Keratinocyte (primary cell): Measurements from ENCODE around the gene FANCD2. TPM values are rescaled to one million over a fixed set of nuclear protein-coding genes. Genes with fewer than 3 reads are reported as not detected.
"Not testable (repeated sequence)": the region's sequence is repeated elsewhere in the genome, so short reads cannot be mapped to it uniquely, and the experiment has no call there.

Experiments used
- DNase-seq: peaks from one replicate; pipeline ENCODE4 v3.0.0-alpha.2; 2011; ENCODE audit warnings: low read depth, missing footprints, low spot score
- FAIRE-seq: peaks from 2 replicates; lab custom pipeline; 2011; peaks lifted over from hg19 to GRCh38; lab: Jason Lieb, UNC
- H2AFZ ChIP-seq: 2 replicates; pipeline ENCODE4 v1.6.0; 2012; ENCODE audit warnings: low read length, control low read depth, inconsistent platforms; ENCODE audit not compliant: control insufficient read depth
- H3K27ac ChIP-seq: 2 replicates; pipeline ENCODE4 v1.5.1; 2011; ENCODE audit warnings: low read length; ENCODE audit not compliant: control insufficient read depth, insufficient read depth
- H3K27me3 ChIP-seq: 3 replicates; pipeline ENCODE4 v1.6.0; 2011; ENCODE audit warnings: low read length; ENCODE audit not compliant: control insufficient read depth, insufficient read depth; ENCODE audit errors: extremely low read depth
- H3K36me3 ChIP-seq, 2 experiments: 2 replicates in 1 of 2; 3 replicates in 1 of 2; pipeline ENCODE4 v1.5.1; 2011; ENCODE audit warnings: low read length in 2 of 2, mild to moderate bottlenecking in 1 of 2; ENCODE audit not compliant: control insufficient read depth in 2 of 2, insufficient read depth in 2 of 2; ENCODE audit errors: extremely low read depth in 1 of 2
- H3K4me1 ChIP-seq: 3 replicates; pipeline ENCODE4 v1.5.1; 2011; ENCODE audit warnings: low read length; ENCODE audit not compliant: control insufficient read depth, insufficient read depth; ENCODE audit errors: extremely low read depth
- H3K4me2 ChIP-seq: 3 replicates; pipeline ENCODE4 v1.6.0; 2011; ENCODE audit warnings: low read depth, low read length; ENCODE audit not compliant: control insufficient read depth, insufficient read depth; ENCODE audit errors: extremely low read depth
- H3K4me3 ChIP-seq, 3 experiments: fragments of 200-600 bp in 1 of 3; sonication (generic) in 1 of 3; 2 replicates in 2 of 3; 3 replicates in 1 of 3; pipeline ENCODE4 v1.5.1; 2011 to 2016; ENCODE audit warnings: low read length in 3 of 3, mild to moderate bottlenecking in 3 of 3, control low read depth in 2 of 3, inconsistent platforms in 1 of 3, low read depth in 1 of 3, mixed read lengths in 1 of 3, mixed run types in 1 of 3, moderate library complexity in 1 of 3; ENCODE audit not compliant: control insufficient read depth in 2 of 3, insufficient read depth in 2 of 3; ENCODE audit errors: extremely low read depth in 1 of 3
- H3K79me2 ChIP-seq: 2 replicates; pipeline ENCODE4 v1.6.0; 2012; ENCODE audit warnings: low read length; ENCODE audit not compliant: control insufficient read depth, insufficient read depth
- H3K9ac ChIP-seq: 3 replicates; pipeline ENCODE4 v1.6.0; 2011; ENCODE audit warnings: low read length; ENCODE audit not compliant: control insufficient read depth, insufficient read depth; ENCODE audit errors: extremely low read depth
- H3K9me1 ChIP-seq: 3 replicates; pipeline ENCODE4 v1.6.0; 2011; ENCODE audit warnings: low read length; ENCODE audit not compliant: control insufficient read depth, insufficient read depth; ENCODE audit errors: extremely low read depth
- H3K9me3 ChIP-seq: 2 replicates; pipeline ENCODE4 v1.5.1; 2012; ENCODE audit warnings: low read depth, low read length; ENCODE audit not compliant: control insufficient read depth
- H4K20me1 ChIP-seq: 3 replicates; pipeline ENCODE4 v1.6.0; 2011; ENCODE audit warnings: low read length; ENCODE audit not compliant: control insufficient read depth, insufficient read depth; ENCODE audit errors: extremely low read depth
- EZH2 ChIP-seq: IDR thresholded peaks from one replicate; pipeline ENCODE4 v1.6.1; 2012; ENCODE audit warnings: inconsistent platforms, mild to moderate bottlenecking, low read length, moderate library complexity
- dilution Hi-C: fragments of 300-500 bp; cut with MboI; formaldehyde crosslinking; loops from one replicate; pipeline ENCODE4 v1.7.0; 2020; ENCODE audit warnings: low sequenced_read_pairs; ENCODE audit not compliant: extremely low pct_ligation_motif_present
- polyA plus RNA-seq, 5 experiments: library from polyadenylated mRNA; depleted of rRNA in 3 of 5; stranded (reverse) in 3 of 5; stranded (forward) in 1 of 5; unstranded in 1 of 5; fragments of >200 nt; gene quantifications; 1 replicate in 1 of 5; 2 replicates in 3 of 5; 3 replicates in 1 of 5; pipeline versions ENCODE4 v1.2.1 to v1.2.3, GENCODE V29; 2011 to 2012; ENCODE audit warnings: missing spikeins in 2 of 5, low read depth in 1 of 5, low replicate concordance in 1 of 5
- TF ChIP-seq, protein P1 (sequence below), 3 experiments: IDR thresholded peaks in 1 of 3; conservative IDR thresholded peaks in 1 of 3; optimal IDR thresholded peaks in 1 of 3; 2 replicates in 2 of 3; 3 replicates in 1 of 3; pipeline versions ENCODE3 to v1.5.1; 2011; ENCODE audit warnings: low read length in 3 of 3, mild to moderate bottlenecking in 3 of 3, moderate library complexity in 2 of 3, control low read depth in 1 of 3, inconsistent platforms in 1 of 3; ENCODE audit not compliant: insufficient read depth in 2 of 3; ENCODE audit errors: extremely low read depth in 1 of 3

The FANCD2 gene
- polyA plus RNA-seq, 1 donor (not counting 4 experiments of a cell fraction or from before 2014, with no cell fraction given), result 12.5 TPM

DNA sequence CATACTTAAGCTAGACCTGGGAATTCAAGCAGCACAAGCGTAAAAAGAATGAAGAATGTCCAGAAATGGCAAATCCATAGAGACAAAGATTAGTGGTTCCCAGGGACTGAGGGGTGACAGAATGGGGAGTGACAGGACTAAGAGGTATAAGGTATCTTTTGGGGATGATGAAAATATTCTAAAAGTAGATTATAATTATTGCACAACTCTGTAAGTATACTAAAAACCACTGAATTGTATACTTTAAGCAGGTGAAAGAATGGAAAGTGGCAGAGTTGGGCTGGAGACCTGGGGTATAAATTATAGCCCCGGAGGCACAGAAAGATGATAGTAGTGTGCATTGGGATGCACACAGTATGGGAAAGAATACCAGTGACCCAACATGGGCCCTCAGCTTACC lies 94.8 kb downstream of the FANCD2 start:
- Histone ChIP-seq H3K4me2 (no peak overlapping the region), H3K4me1 (peaks cover 9% of the 10 kb centered on the region), H3K4me3 (no peak overlapping the region), H3K9me3 (no peaks in the 10 kb centered on the region), H4K20me1 (no peaks in the 10 kb centered on the region), H3K79me2 (peaks cover 73% of the 10 kb centered on the region), H3K27me3 (no peaks in the 10 kb centered on the region), H3K9ac (no peak overlapping the region), H3K36me3 (peaks cover 7 to 12% of the 10 kb centered on the region in 2 experiments), H2AFZ (no peak overlapping the region), H3K9me1 (no peaks in the 10 kb centered on the region), H3K27ac (no peak overlapping the region)
- dilution Hi-C loops, result no loop called here
- DNase-seq, result no peak
- TF ChIP-seq, protein P1, sequence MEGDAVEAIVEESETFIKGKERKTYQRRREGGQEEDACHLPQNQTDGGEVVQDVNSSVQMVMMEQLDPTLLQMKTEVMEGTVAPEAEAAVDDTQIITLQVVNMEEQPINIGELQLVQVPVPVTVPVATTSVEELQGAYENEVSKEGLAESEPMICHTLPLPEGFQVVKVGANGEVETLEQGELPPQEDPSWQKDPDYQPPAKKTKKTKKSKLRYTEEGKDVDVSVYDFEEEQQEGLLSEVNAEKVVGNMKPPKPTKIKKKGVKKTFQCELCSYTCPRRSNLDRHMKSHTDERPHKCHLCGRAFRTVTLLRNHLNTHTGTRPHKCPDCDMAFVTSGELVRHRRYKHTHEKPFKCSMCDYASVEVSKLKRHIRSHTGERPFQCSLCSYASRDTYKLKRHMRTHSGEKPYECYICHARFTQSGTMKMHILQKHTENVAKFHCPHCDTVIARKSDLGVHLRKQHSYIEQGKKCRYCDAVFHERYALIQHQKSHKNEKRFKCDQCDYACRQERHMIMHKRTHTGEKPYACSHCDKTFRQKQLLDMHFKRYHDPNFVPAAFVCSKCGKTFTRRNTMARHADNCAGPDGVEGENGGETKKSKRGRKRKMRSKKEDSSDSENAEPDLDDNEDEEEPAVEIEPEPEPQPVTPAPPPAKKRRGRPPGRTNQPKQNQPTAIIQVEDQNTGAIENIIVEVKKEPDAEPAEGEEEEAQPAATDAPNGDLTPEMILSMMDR (optimal IDR thresholded peaks at IDR 0.05 in 1 of 3, IDR thresholded peaks at IDR 0.05 in 1 of 3, conservative IDR thresholded peaks at IDR 0.05 in 1 of 3; ENCODE audit: extremely low read depth in 1 of 3, insufficient read depth in 2 of 3, low read length in 3 of 3), result no peak
- TF ChIP-seq EZH2, result no peak
- FAIRE-seq, result no peak

DNA sequence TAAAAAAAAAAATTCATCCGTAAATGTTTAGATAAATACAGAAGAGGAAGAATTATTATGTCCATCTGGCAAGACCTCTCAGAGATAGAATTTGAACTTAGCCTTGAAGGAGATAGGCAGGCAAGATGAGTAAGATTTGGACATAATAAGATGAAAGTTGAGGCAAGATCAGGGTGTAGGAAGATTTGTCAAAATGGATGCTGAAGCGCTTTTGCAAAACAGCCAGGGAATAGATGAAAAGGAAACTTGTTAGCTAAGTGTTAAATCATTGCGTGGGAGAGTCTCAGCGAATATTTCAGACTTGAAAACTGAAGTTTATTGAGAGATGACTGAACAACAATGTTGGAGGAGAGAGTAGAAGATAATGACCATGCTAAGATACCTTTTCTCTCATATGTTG lies 96.5 kb downstream of the FANCD2 start:
- H4K20me1 ChIP-seq, result no peaks in the 10 kb centered on the region
- no peak for FAIRE-seq

DNA sequence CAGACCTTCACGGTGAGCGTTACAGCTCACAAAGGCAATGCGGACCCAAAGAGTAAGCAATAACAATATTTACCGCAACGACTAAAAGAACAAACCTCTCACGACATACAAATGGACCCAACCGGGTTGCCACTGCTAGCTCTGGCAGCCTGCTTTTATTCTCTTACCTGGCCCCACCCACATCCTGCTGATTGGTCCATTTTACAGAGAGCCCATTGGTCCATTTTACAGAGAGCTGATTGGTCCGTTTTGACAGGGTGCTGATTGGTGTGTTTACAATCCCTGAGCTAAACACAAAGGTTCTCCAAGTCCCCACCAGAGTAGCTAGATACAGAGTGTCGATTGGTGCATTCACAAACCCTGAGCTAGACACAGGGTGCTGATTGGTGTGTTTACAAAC lies 109.6 kb downstream of the FANCD2 start:
- H3K4me2 ChIP-seq, H4K20me1 ChIP-seq, H3K9me1 ChIP-seq, H3K9me3 ChIP-seq, H2AFZ ChIP-seq, H3K9ac ChIP-seq, dilution Hi-C loops, FAIRE-seq, H3K27ac ChIP-seq, H3K4me1 ChIP-seq, H3K36me3 ChIP-seq, H3K27me3 ChIP-seq, DNase-seq, H3K4me3 ChIP-seq, H3K79me2 ChIP-seq: not testable (repeated sequence)

More for the DNA sequence above, 96.5 kb downstream of the FANCD2 start:
- no peak overlapping the region for H3K4me3 ChIP-seq
- no peak overlapping the region for H3K9ac ChIP-seq
- H3K79me2 ChIP-seq, result peaks cover 56% of the 10 kb centered on the region
- H3K27me3 ChIP-seq, result no peaks in the 10 kb centered on the region
- DNase-seq, result no peak
- H3K9me1 ChIP-seq, result no peaks in the 10 kb centered on the region
- no peak overlapping the region for H3K4me2 ChIP-seq
- no peak overlapping the region for H2AFZ ChIP-seq
- no peaks in the 10 kb centered on the region for H3K4me1 ChIP-seq
- TF ChIP-seq, protein P1 (optimal IDR thresholded peaks at IDR 0.05 in 1 of 3, IDR thresholded peaks at IDR 0.05 in 1 of 3, conservative IDR thresholded peaks at IDR 0.05 in 1 of 3; ENCODE audit: extremely low read depth in 1 of 3, insufficient read depth in 2 of 3, low read length in 3 of 3), result no peak
- TF ChIP-seq EZH2, result no peak
- dilution Hi-C loops, result no loop called here
- no peaks in the 10 kb centered on the region for H3K9me3 ChIP-seq
- H3K27ac ChIP-seq, result no peak overlapping the region
- peaks cover 11 to 15% of the 10 kb centered on the region in 2 experiments for H3K36me3 ChIP-seq
